ENCODE results near the gene RAD51B. TPM values are rescaled to one million over a fixed set of nuclear protein-coding genes. Genes with fewer than 3 reads are reported as not detected.
"Not testable (repeated sequence)": the region's sequence is repeated elsewhere in the genome, so short reads cannot be mapped to it uniquely, and the experiment has no call there.

The RAD51B gene
- total and polyA plus RNA-seq, 2 of the 13 experiments (the other 11 are each of a cell fraction or from before 2014, with no cell fraction given), result 7.0 to 9.5 TPM

- ATAC-seq; H3K4me2 ChIP-seq (ENCODE audit: low read depth, low read length); POLR2A ChIA-PET; H3K4me3 ChIP-seq (replicated peaks in 1 of 3; ENCODE audit: insufficient read depth in 1 of 3, low read depth in 2 of 3, low read length in 3 of 3); H3K27ac ChIP-seq (ENCODE audit: extremely low read length, insufficient read depth, low read length); DNase-seq (ENCODE audit: low spot score); in situ Hi-C loops (cut with HindIII; ENCODE audit: extremely low pct_ligation_motif_present, low pct_unique_long_range_greater_than_20kb); H3K79me2 ChIP-seq (ENCODE audit: insufficient read depth, low read length); H3K9me3 ChIP-seq (ENCODE audit: low read length); intact Hi-C loops (cut with micrococcal nuclease; ENCODE audit: unreplicated experiment); H4K20me1 ChIP-seq (ENCODE audit: insufficient read depth, low read length); H3K27me3 ChIP-seq (ENCODE audit: control insufficient read depth in 1 of 2, insufficient read depth in 2 of 2, low read length in 2 of 2); BruUV-seq (replicated peaks); H3K36me3 ChIP-seq (replicated peaks in 1 of 2; ENCODE audit: control insufficient read depth in 1 of 2, insufficient read depth in 2 of 2, low read length in 2 of 2); FAIRE-seq; H3K9ac ChIP-seq (ENCODE audit: insufficient read depth, low read depth, low read length); H2AFZ ChIP-seq (ENCODE audit: low read length); CTCF ChIA-PET (ENCODE audit: low intra/inter-chr PET ratio, low total read pairs): not testable (repeated sequence)
- 0 out of 2 replicates have a peak, but pooled peaks have one; percentile 4 for TF ChIP-seq MNT (IDR thresholded peaks at IDR 0.05)
- 98% methylated on average over 2 of the region's 2 CpGs for WGBS (ENCODE audit: low lambda C conversion rate)
- peaks cover 30% of the 10 kb centered on the region for H3K4me1 ChIP-seq (ENCODE audit: insufficient read depth, low read length)
These were observed 483.4 kb downstream of the RAD51B start for GRCh38 chr14:68302938-68303337.

GRCh38 chr14:68305738-68306137 lies 486.2 kb downstream of the RAD51B start:
- Histone ChIP-seq H3K4me2 (ENCODE audit: low read depth, low read length) (no peak overlapping the region), H3K9ac (ENCODE audit: insufficient read depth, low read depth, low read length) (no peak overlapping the region), H2AFZ (ENCODE audit: low read length) (no peak overlapping the region), H3K27ac (ENCODE audit: extremely low read length, insufficient read depth, low read length) (no peak overlapping the region), H3K4me1 (ENCODE audit: insufficient read depth, low read length) (peaks cover 24% of the 10 kb centered on the region), H3K27me3 (ENCODE audit: control insufficient read depth in 1 of 2, insufficient read depth in 2 of 2, low read length in 2 of 2) (no peaks in the 10 kb centered on the region), H4K20me1 (ENCODE audit: insufficient read depth, low read length) (no peaks in the 10 kb centered on the region), H3K36me3 (replicated peaks in 1 of 2; ENCODE audit: control insufficient read depth in 1 of 2, insufficient read depth in 2 of 2, low read length in 2 of 2) (no peaks in the 10 kb centered on the region), H3K4me3 (replicated peaks in 1 of 3; ENCODE audit: insufficient read depth in 1 of 3, low read depth in 2 of 3, low read length in 3 of 3) (no peak overlapping the region), H3K9me3 (ENCODE audit: low read length) (no peaks in the 10 kb centered on the region), H3K79me2 (ENCODE audit: insufficient read depth, low read length) (no peaks in the 10 kb centered on the region)
- in situ Hi-C loops (cut with HindIII; ENCODE audit: extremely low pct_ligation_motif_present, low pct_unique_long_range_greater_than_20kb), result no loop called here
- 97% methylated on average over 4 of the region's 4 CpGs for WGBS (ENCODE audit: low lambda C conversion rate)
- DNase-seq (ENCODE audit: low spot score) (no peak), FAIRE-seq (no peak), ATAC-seq (no peak)
- POLR2A ChIA-PET, result no interaction called here
- CTCF ChIA-PET (ENCODE audit: low intra/inter-chr PET ratio, low total read pairs), result no interaction called here
- TF ChIP-seq CREB1 (IDR thresholded peaks at IDR 0.05), result no peak
- no peak for TF ChIP-seq CREB1 (CRISPR knock-in tag; IDR thresholded peaks at IDR 0.05)
- TF ChIP-seq ZNF773 (CRISPR knock-in tag; IDR thresholded peaks at IDR 0.05; ENCODE audit: borderline replicate concordance), result no peak
- TF ChIP-seq TCF7L2 (IDR thresholded peaks at IDR 0.05; ENCODE audit: low read depth, low read length), result no peak
- no peak for TF ChIP-seq TSC22D2 (CRISPR knock-in tag; IDR thresholded peaks at IDR 0.05; ENCODE audit: borderline replicate concordance)
- TF ChIP-seq ELF1 (CRISPR knock-in tag; IDR thresholded peaks at IDR 0.05), result no peak
- intact Hi-C loops (cut with micrococcal nuclease; ENCODE audit: unreplicated experiment), result no loop called here
- no TSS peak for BruUV-seq (replicated peaks)

All from HepG2 (cell line).